ENCODE results near the gene HOXB8. TPM values are rescaled to one million over a fixed set of nuclear protein-coding genes. Genes with fewer than 3 reads are reported as not detected.

The HOXB8 gene
- polyA plus RNA-seq, 3 donors from 2014 or later, result not detected

Other genes with a start within 250 kb of the HOXB8 start
- 100 to 1,000 TPM; 325 to 458 (median 329) TPM for gene SKAP1, start 185.1 kb downstream of the HOXB8 start, polyA plus RNA-seq
- not detected for gene HOXB1, start 84.3 kb downstream of the HOXB8 start, polyA plus RNA-seq
- gene HOXB2, start 70.2 kb downstream of the HOXB8 start, polyA plus RNA-seq, result 10 to 100 TPM; 15.9 to 32.6 (median 18.3) TPM
- gene HOXB4, start 36.9 kb downstream of the HOXB8 start, polyA plus RNA-seq, result under 1 TPM in 2 of 3 donors, not detected in 1; 0.14 to 0.53 TPM
- under 1 TPM in 2 of 3 donors, not detected in 1; 0.26 to 0.45 TPM for gene HOXB3, start 25.1 kb downstream of the HOXB8 start, polyA plus RNA-seq
- gene HOXB5, start 21.5 kb downstream of the HOXB8 start, polyA plus RNA-seq, result not detected
- gene HOXB6, start 10.3 kb downstream of the HOXB8 start, polyA plus RNA-seq, result not detected
- 1 to 10 TPM in 2 of 3 donors, under 1 TPM in 1; 0.39 to 1.8 (median 1.5) TPM for gene HOXB7, start 4.3 kb downstream of the HOXB8 start, polyA plus RNA-seq
- gene HOXB9, start 11.1 kb upstream of the HOXB8 start, polyA plus RNA-seq, result not detected
- gene PRAC1, start 107.2 kb upstream of the HOXB8 start, polyA plus RNA-seq, result not detected
- not detected for gene PRAC2, start 107.9 kb upstream of the HOXB8 start, polyA plus RNA-seq
- not detected for gene HOXB13, start 113.5 kb upstream of the HOXB8 start, polyA plus RNA-seq
- not detected for gene TTLL6, start 201.9 kb upstream of the HOXB8 start, polyA plus RNA-seq
- 100 to 1,000 TPM; 164 to 267 (median 199) TPM for gene CALCOCO2, start 215.7 kb upstream of the HOXB8 start, polyA plus RNA-seq

Measured in immature natural killer cell (primary cell).